GM12801 (cell line): ENCODE measurements around the gene ACOT8.

Source experiments
- CTCF ChIP-seq: IDR thresholded peaks from one replicate; pipeline ENCODE4 v1.5.1; 2011; ENCODE audit warnings: control low read depth; ENCODE audit not compliant: insufficient read length; ENCODE audit errors: extremely low read depth

Gene ACOT8

GRCh38 chr20:45827030-45827652 is 30.1 kb downstream of the ACOT8 start, which contains the start of gene TNNC2:
Gene TNNC2, minus strand, starts transcription at chr20:45827312. Its CDS starts 64 bp downstream, at chr20:45827248.
- TF ChIP-seq CTCF: no peak

- no peak for TF ChIP-seq CTCF
Measured at GRCh38 chr20:45826381-45827019, 30.7 kb downstream of the ACOT8 start.

- TF ChIP-seq CTCF: no peak
Measured at GRCh38 chr20:45823949-45824835, 33.0 kb downstream of the ACOT8 start.

GRCh38 chr20:45822857-45823256 is 34.3 kb downstream of the ACOT8 start:
- TF ChIP-seq CTCF: no peak

DNA sequence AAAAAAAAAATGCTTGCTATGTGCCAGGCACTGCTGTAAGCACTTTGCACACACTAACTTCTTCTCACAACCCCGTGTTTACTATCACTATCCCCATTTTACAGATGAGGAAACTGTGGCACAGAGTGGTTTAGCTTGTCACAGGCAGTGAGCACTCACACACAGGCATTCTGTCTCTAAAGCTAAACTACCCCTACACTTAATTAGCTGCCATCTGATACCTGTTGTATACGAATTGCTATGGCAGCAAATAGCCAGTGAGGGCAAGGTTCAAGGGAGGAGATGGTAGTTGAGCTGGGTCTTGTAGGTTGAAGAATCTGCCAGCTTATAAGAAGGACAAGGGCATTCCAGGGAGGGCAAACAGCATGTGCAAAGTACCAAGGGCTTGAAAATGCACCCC is 35.2 kb downstream of the ACOT8 start:
- TF ChIP-seq CTCF: no peak

- no peak for TF ChIP-seq CTCF
Measured at GRCh38 chr20:45819466-45819865, 37.7 kb downstream of the ACOT8 start.

- no peak for TF ChIP-seq CTCF
Measured at GRCh38 chr20:45818239-45818638, 39.0 kb downstream of the ACOT8 start.
